GM23338 (cell line): ENCODE results near the gene PLPP7.

Experiments
- EZH2 ChIP-seq: fragments of 200-600 bp; sonication (generic); IDR thresholded peaks from one replicate; pipeline ENCODE4 v1.8.0; 2017; ENCODE audit warnings: antibody characterized with exemption, mild to moderate bottlenecking, low read depth; ENCODE audit not compliant: unreplicated experiment
- EZH2phosphoT487 ChIP-seq: fragments of 200-600 bp; sonication (generic); IDR thresholded peaks from one replicate; pipeline ENCODE4 v1.8.1; 2018; ENCODE audit warnings: antibody characterized with exemption; ENCODE audit not compliant: unreplicated experiment
- JUNB ChIP-seq: IDR thresholded peaks from one replicate; pipeline ENCODE4 v1.6.1; 2016; ENCODE audit warnings: antibody characterized with exemption; ENCODE audit not compliant: unreplicated experiment
- ZNF331 ChIP-seq: fragments of 250-450 bp; sonication (Bioruptor Pico); IDR thresholded peaks from 2 replicates; pipeline ENCODE4 v1.5.0; 2020; ENCODE audit warnings: low read depth, mild to moderate bottlenecking, moderate library complexity
- TF ChIP-seq, protein P1 (sequence below), 2 experiments: fragments of 200-600 bp in 1 of 2; sonication (generic) in 1 of 2; conservative IDR thresholded peaks; 2 replicates each; pipeline versions ENCODE4 v1.5.1 to v1.6.1; 2016 to 2017; ENCODE audit warnings: antibody characterized with exemption in 2 of 2, low read depth in 2 of 2, mild to moderate bottlenecking in 2 of 2, moderate library complexity in 1 of 2

DNA sequence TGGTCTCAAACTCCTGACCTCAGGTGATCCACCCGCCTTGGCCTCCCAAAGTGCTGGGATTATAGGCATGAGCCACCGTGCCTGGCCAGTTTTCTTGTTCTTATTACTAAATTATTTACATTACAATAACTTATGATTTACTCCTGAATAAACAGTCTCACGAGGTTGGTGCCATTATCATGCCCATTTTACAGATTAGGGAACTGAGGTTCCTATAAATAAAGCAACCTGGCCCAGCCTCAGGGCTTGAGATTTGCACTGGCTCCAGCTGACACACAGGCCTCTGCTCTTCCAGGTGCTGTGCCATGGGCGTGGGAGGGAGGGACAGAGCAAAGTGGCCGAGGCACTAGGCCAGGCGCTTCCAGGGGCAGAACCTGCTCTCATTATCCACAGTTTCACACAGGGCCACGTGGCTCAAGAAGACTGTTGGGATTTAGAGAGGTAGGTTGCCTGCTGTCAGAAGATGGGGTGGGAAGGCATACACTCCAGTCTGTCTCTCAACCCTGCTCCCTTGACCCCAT, 2.3 kb downstream of the PLPP7 start:
- no peak for TF ChIP-seq EZH2
- TF ChIP-seq EZH2phosphoT487, result no peak
- TF ChIP-seq, protein P1, sequence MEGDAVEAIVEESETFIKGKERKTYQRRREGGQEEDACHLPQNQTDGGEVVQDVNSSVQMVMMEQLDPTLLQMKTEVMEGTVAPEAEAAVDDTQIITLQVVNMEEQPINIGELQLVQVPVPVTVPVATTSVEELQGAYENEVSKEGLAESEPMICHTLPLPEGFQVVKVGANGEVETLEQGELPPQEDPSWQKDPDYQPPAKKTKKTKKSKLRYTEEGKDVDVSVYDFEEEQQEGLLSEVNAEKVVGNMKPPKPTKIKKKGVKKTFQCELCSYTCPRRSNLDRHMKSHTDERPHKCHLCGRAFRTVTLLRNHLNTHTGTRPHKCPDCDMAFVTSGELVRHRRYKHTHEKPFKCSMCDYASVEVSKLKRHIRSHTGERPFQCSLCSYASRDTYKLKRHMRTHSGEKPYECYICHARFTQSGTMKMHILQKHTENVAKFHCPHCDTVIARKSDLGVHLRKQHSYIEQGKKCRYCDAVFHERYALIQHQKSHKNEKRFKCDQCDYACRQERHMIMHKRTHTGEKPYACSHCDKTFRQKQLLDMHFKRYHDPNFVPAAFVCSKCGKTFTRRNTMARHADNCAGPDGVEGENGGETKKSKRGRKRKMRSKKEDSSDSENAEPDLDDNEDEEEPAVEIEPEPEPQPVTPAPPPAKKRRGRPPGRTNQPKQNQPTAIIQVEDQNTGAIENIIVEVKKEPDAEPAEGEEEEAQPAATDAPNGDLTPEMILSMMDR (conservative IDR thresholded peaks at IDR 0.05; ENCODE audit: low read depth in 2 of 2), result no peak
- TF ChIP-seq ZNF331 (CRISPR knock-in tag), result no peak
- no peak for TF ChIP-seq JUNB
